Suprapubic skin (tissue), 4 donors: ENCODE data around the gene SCAPER. TPM values are rescaled to one million over a fixed set of nuclear protein-coding genes. Genes with fewer than 3 reads are reported as not detected.

Experiments
- DNase-seq, 2 donors: peaks; one replicate each; pipeline ENCODE4 v3.0.0-alpha.2; 2019; ENCODE audit warnings: low spot score in 2 of 2
- H3K27ac ChIP-seq: fragments of 200-600 bp; sonication (generic); one replicate; pipeline ENCODE4 v1.5.1; 2019
- H3K27me3 ChIP-seq: fragments of 200-600 bp; sonication (generic); one replicate; pipeline ENCODE4 v1.5.1; 2019
- H3K36me3 ChIP-seq: fragments of 200-600 bp; sonication (generic); one replicate; pipeline ENCODE4 v1.5.1; 2019
- H3K4me1 ChIP-seq: fragments of 200-600 bp; sonication (generic); one replicate; pipeline ENCODE4 v1.5.1; 2019
- H3K4me3 ChIP-seq: fragments of 200-600 bp; sonication (generic); one replicate; pipeline ENCODE4 v1.5.1; 2019; ENCODE audit warnings: mild to moderate bottlenecking
- H3K9me3 ChIP-seq: fragments of 200-600 bp; sonication (generic); one replicate; pipeline ENCODE4 v1.5.1; 2019
- EP300 ChIP-seq: sonication (generic); formaldehyde crosslinking; IDR thresholded peaks from one replicate; pipeline ENCODE4 v1.6.1; 2017; ENCODE audit warnings: antibody characterized with exemption
- POLR2A ChIP-seq, 2 donors: fragments of 450-650 bp; IDR thresholded peaks; one replicate each; pipeline ENCODE4 v1.6.1; 2017; ENCODE audit warnings: antibody characterized with exemption in 2 of 2, mild to moderate bottlenecking in 2 of 2, moderate library complexity in 2 of 2
- POLR2AphosphoS5 ChIP-seq, 3 donors: sonication (generic); formaldehyde crosslinking; IDR thresholded peaks; one replicate each; pipeline ENCODE4 v1.6.1; 2017; ENCODE audit warnings: antibody characterized with exemption in 3 of 3
- WGBS: methylation state at CpG from one replicate; pipeline ENCODE4 v1.1.5; 2018; 5-methylcytosine and 5-hydroxymethylcytosine counted together
- total RNA-seq, 4 donors: library from RNA; depleted of rRNA; stranded (reverse); fragments of >200 nt; gene quantifications; one replicate each; pipeline ENCODE4 v1.1.0, GENCODE V29; 2016
- TF ChIP-seq, protein P1 (sequence below), 2 donors: fragments of 200-600 bp in 1 of 2; fragments of 450-650 bp in 1 of 2; sonication (generic) in 1 of 2; IDR thresholded peaks; one replicate each; pipeline ENCODE4 v1.5.1; 2016 to 2019; ENCODE audit warnings: antibody characterized with exemption in 2 of 2, mild to moderate bottlenecking in 1 of 2, moderate library complexity in 1 of 2

Gene SCAPER
- total RNA-seq, 4 donors from 2014 or later = 26.3 to 61.4 (median 37.3) TPM

GRCh38 chr15:76555247-76555646 lies 349.9 kb downstream of the SCAPER start:
- no peaks in the 10 kb centered on the region for H3K4me1 ChIP-seq
- no peak overlapping the region for H3K4me3 ChIP-seq
- H3K9me3 ChIP-seq = peaks cover 5% of the 10 kb centered on the region
- no peak overlapping the region for H3K27ac ChIP-seq
- TF ChIP-seq, protein P1, sequence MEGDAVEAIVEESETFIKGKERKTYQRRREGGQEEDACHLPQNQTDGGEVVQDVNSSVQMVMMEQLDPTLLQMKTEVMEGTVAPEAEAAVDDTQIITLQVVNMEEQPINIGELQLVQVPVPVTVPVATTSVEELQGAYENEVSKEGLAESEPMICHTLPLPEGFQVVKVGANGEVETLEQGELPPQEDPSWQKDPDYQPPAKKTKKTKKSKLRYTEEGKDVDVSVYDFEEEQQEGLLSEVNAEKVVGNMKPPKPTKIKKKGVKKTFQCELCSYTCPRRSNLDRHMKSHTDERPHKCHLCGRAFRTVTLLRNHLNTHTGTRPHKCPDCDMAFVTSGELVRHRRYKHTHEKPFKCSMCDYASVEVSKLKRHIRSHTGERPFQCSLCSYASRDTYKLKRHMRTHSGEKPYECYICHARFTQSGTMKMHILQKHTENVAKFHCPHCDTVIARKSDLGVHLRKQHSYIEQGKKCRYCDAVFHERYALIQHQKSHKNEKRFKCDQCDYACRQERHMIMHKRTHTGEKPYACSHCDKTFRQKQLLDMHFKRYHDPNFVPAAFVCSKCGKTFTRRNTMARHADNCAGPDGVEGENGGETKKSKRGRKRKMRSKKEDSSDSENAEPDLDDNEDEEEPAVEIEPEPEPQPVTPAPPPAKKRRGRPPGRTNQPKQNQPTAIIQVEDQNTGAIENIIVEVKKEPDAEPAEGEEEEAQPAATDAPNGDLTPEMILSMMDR (IDR thresholded peaks at IDR 0.05) = no peak
- no peak for DNase-seq
- H3K27me3 ChIP-seq = no peaks in the 10 kb centered on the region
- H3K36me3 ChIP-seq = no peaks in the 10 kb centered on the region
- WGBS = 88% methylated on average over 1 of the region's 1 CpG

DNA sequence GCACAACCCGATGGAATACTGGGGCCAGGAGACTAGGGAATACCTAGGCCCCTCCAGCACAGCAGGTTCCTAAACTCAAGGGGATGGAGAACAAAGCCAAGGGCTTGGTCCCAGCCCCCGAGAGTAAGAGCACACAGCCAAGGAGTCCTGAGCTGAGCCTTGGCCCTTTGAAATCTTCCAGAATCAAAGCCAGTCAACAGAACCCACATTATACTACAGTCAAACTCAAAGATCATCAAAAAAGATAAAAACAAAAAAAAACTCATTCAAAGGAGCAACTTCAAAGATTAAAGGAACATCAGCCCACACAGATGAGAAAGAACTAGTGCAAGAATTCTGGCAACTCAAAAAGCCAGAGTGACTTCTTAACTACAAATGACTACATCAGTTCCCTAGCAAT lies 351.6 kb downstream of the SCAPER start:
- H3K27me3 ChIP-seq = no peaks in the 10 kb centered on the region
- H3K27ac ChIP-seq = no peak overlapping the region
- no peak for DNase-seq
- H3K4me1 ChIP-seq = no peaks in the 10 kb centered on the region
- no peak overlapping the region for H3K4me3 ChIP-seq
- WGBS = 100% methylated on average over 1 of the region's 2 CpGs
- TF ChIP-seq POLR2A (IDR thresholded peaks at IDR 0.05) (no peak), EP300 (no peak), POLR2AphosphoS5 (IDR thresholded peaks at IDR 0.05) (no peak)
- TF ChIP-seq, protein P1 (IDR thresholded peaks at IDR 0.05) = no peak
- H3K36me3 ChIP-seq = no peaks in the 10 kb centered on the region
- peaks cover 5% of the 10 kb centered on the region for H3K9me3 ChIP-seq

GRCh38 chr15:76553102-76553501 lies 352.0 kb downstream of the SCAPER start:
- no peak for DNase-seq
- H3K4me3 ChIP-seq = no peak overlapping the region
- no peaks in the 10 kb centered on the region for H3K27me3 ChIP-seq
- H3K4me1 ChIP-seq = no peaks in the 10 kb centered on the region
- peaks cover 5% of the 10 kb centered on the region for H3K9me3 ChIP-seq
- 70% methylated on average over 5 of the region's 5 CpGs for WGBS
- TF ChIP-seq, protein P1 (IDR thresholded peaks at IDR 0.05) = no peak
- TF ChIP-seq POLR2AphosphoS5 (IDR thresholded peaks at IDR 0.05) (no peak), POLR2A (IDR thresholded peaks at IDR 0.05) (no peak), EP300 (no peak)
- H3K27ac ChIP-seq = no peak overlapping the region
- H3K36me3 ChIP-seq = no peaks in the 10 kb centered on the region

GRCh38 chr15:76546805-76547204 lies 358.3 kb downstream of the SCAPER start:
- TF ChIP-seq POLR2A (IDR thresholded peaks at IDR 0.05) (no peak), EP300 (no peak), POLR2AphosphoS5 (IDR thresholded peaks at IDR 0.05) (no peak)
- TF ChIP-seq, protein P1 (IDR thresholded peaks at IDR 0.05) = no peak
- no peak overlapping the region for H3K27ac ChIP-seq
- H3K9me3 ChIP-seq = no peaks in the 10 kb centered on the region
- no peak overlapping the region for H3K4me3 ChIP-seq
- DNase-seq = no peak
- H3K27me3 ChIP-seq = no peaks in the 10 kb centered on the region
- WGBS = 97% methylated on average over 2 of the region's 2 CpGs
- H3K36me3 ChIP-seq = no peaks in the 10 kb centered on the region
- H3K4me1 ChIP-seq = no peaks in the 10 kb centered on the region

DNA sequence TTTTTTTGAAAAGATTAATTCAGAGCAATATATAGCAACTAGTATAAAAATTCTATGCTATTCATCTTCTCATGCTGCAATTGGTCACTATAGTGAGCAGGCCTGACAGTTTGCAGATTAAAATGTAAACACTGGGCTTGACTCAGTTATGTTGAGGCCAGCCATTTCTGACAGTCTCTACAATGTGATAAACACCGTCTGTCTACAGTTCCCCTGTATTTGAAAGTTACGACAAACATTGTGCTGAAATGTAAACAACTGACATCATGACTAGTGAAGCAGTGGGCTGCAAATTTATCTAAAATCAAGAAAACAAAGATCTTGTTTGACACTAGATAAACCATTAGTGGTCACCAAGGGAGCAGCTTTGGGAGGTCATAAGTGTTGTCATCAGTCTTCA lies 371.1 kb downstream of the SCAPER start:
- Histone ChIP-seq H3K9me3 (no peaks in the 10 kb centered on the region), H3K27me3 (no peaks in the 10 kb centered on the region), H3K4me3 (no peak overlapping the region), H3K27ac (no peak overlapping the region), H3K36me3 (no peaks in the 10 kb centered on the region), H3K4me1 (no peaks in the 10 kb centered on the region)
- TF ChIP-seq, protein P1 (IDR thresholded peaks at IDR 0.05) = no peak
- no peak for TF ChIP-seq POLR2A (IDR thresholded peaks at IDR 0.05)
- no peak for DNase-seq
- WGBS = 82% methylated on average over 2 of the region's 2 CpGs
